Panc1 (cell line): ENCODE results near the gene BPIFA3. TPM values are rescaled to one million over a fixed set of nuclear protein-coding genes. Genes with fewer than 3 reads are reported as not detected.

Experiments used
- ATAC-seq: fragments of 200-7000 bp; cut with Tn5 transposase; 2 replicates; pipeline ENCODE4 v1.9.1; 2020; ENCODE audit warnings: mild to moderate bottlenecking, moderate library complexity
- BruUV-seq: library from RNA; stranded (reverse); fragments of 400-500 nt; replicated peaks from 2 replicates; lab custom pipeline; 2021; lab: Mats Ljungman, UMichigan
- CTCF ChIA-PET: fragments of 300-600 bp; sonication (Branson Sonifier 250); formaldehyde crosslinking; loops from one replicate; lab custom pipeline; 2022; ENCODE audit warnings: antibody characterized with exemption; lab: Charles Lee
- POLR2A ChIA-PET: fragments of 300-600 bp; sonication (Branson Sonifier 250); formaldehyde crosslinking; loops from one replicate; lab custom pipeline; 2022; ENCODE audit warnings: antibody characterized with exemption; lab: Charles Lee
- DNase-seq: peaks from one replicate; pipeline ENCODE4 v3.0.0-alpha.2; 2010; ENCODE audit warnings: low read depth, low spot score
- H3K27ac ChIP-seq: 2 replicates; pipeline ENCODE4 v1.5.1; 2011; ENCODE audit warnings: mild to moderate bottlenecking, low read length, inconsistent platforms
- H3K27me3 ChIP-seq: fragments of 200-500 bp; sonication (Bioruptor generic); 2 replicates; pipeline ENCODE4 v1.6.0; 2014; ENCODE audit warnings: low read length, inconsistent platforms; ENCODE audit not compliant: control insufficient read depth, insufficient read depth
- H3K36me3 ChIP-seq: fragments of 200-500 bp; sonication (Bioruptor generic); 2 replicates; pipeline ENCODE4 v1.5.1; 2014; ENCODE audit warnings: inconsistent platforms, mild to moderate bottlenecking, low read length, moderate library complexity; ENCODE audit not compliant: control insufficient read depth, insufficient read depth
- H3K4me1 ChIP-seq: 2 replicates; pipeline ENCODE4 v1.5.1; 2011; ENCODE audit warnings: inconsistent platforms, mild to moderate bottlenecking, low read length, moderate library complexity; ENCODE audit not compliant: control insufficient read depth, insufficient read depth
- H3K4me3 ChIP-seq, 2 experiments: 2 replicates each; pipeline ENCODE4 v1.5.1; 2011 to 2012; ENCODE audit warnings: low read depth in 2 of 2, low read length in 2 of 2, mild to moderate bottlenecking in 2 of 2, inconsistent platforms in 1 of 2, moderate library complexity in 1 of 2
- H3K9me3 ChIP-seq: fragments of 200-500 bp; sonication (Bioruptor generic); 2 replicates; pipeline ENCODE4 v1.5.1; 2014; ENCODE audit warnings: low read depth, mild to moderate bottlenecking, inconsistent platforms, low read length, moderate library complexity; ENCODE audit not compliant: control insufficient read depth, insufficient read depth
- CTCF ChIP-seq: fragments of 450-650 bp; IDR thresholded peaks from 2 replicates; pipeline ENCODE4 v1.5.1; 2017; ENCODE audit warnings: mild to moderate bottlenecking
- POLR2AphosphoS5 ChIP-seq: IDR thresholded peaks from 2 replicates; pipeline ENCODE4 v1.6.1; 2012; ENCODE audit warnings: mild to moderate bottlenecking, low read depth, low read length, moderate library complexity
- SIN3A ChIP-seq: IDR thresholded peaks from 2 replicates; pipeline ENCODE4 v1.6.1; 2012; ENCODE audit warnings: low read depth, mild to moderate bottlenecking, low read length, moderate library complexity, borderline replicate concordance; ENCODE audit not compliant: insufficient read depth
- TCF7L2 ChIP-seq: IDR thresholded peaks from 2 replicates; pipeline ENCODE4 v1.6.1; 2011; ENCODE audit warnings: mild to moderate bottlenecking, low read depth, low read length, inconsistent platforms
- in situ Hi-C: cut with HindIII; loops from 2 replicates; pipeline ENCODE4 v1.10.0; 2016; ENCODE audit warnings: low sequenced_read_pairs, low pct_unique_long_range_greater_than_20kb
- intact Hi-C: fragments of 100-400 bp; cut with micrococcal nuclease; formaldehyde crosslinking; loops from one replicate; pipeline ENCODE4 v1.10.0; 2022; ENCODE audit not compliant: unreplicated experiment
- total RNA-seq: library from RNA; stranded (reverse); gene quantifications from one replicate; pipeline ENCODE4 v1.2.1, GENCODE V29; 2021; ENCODE audit not compliant: unreplicated experiment
- TF ChIP-seq, protein P1 (sequence below), 2 experiments: IDR thresholded peaks; 2 replicates each; pipeline ENCODE4 v1.6.1; 2011 to 2012; ENCODE audit warnings: low read depth in 2 of 2, control low read depth in 1 of 2, low read length in 1 of 2, mild to moderate bottlenecking in 1 of 2, moderate library complexity in 1 of 2; ENCODE audit not compliant: insufficient read depth in 1 of 2

The BPIFA3 gene
- total RNA-seq, 1 experiment from 2014 or later, result not detected

GRCh38 chr20:33180169-33180568, 37.0 kb upstream of the BPIFA3 start:
- Histone ChIP-seq H3K4me1 (no peaks in the 10 kb centered on the region), H3K9me3 (no peaks in the 10 kb centered on the region), H3K27me3 (no peaks in the 10 kb centered on the region), H3K27ac (no peak overlapping the region), H3K4me3 (no peak overlapping the region), H3K36me3 (no peaks in the 10 kb centered on the region)
- DNase-seq, result no peak
- BruUV-seq, result no TSS peak
- intact Hi-C loops (no loop called here), in situ Hi-C loops (no loop called here)
- no peak for ATAC-seq
- POLR2A ChIA-PET, result no interaction called here
- TF ChIP-seq CTCF, result no peak
- TF ChIP-seq POLR2AphosphoS5, result no peak
- TF ChIP-seq, protein P1, sequence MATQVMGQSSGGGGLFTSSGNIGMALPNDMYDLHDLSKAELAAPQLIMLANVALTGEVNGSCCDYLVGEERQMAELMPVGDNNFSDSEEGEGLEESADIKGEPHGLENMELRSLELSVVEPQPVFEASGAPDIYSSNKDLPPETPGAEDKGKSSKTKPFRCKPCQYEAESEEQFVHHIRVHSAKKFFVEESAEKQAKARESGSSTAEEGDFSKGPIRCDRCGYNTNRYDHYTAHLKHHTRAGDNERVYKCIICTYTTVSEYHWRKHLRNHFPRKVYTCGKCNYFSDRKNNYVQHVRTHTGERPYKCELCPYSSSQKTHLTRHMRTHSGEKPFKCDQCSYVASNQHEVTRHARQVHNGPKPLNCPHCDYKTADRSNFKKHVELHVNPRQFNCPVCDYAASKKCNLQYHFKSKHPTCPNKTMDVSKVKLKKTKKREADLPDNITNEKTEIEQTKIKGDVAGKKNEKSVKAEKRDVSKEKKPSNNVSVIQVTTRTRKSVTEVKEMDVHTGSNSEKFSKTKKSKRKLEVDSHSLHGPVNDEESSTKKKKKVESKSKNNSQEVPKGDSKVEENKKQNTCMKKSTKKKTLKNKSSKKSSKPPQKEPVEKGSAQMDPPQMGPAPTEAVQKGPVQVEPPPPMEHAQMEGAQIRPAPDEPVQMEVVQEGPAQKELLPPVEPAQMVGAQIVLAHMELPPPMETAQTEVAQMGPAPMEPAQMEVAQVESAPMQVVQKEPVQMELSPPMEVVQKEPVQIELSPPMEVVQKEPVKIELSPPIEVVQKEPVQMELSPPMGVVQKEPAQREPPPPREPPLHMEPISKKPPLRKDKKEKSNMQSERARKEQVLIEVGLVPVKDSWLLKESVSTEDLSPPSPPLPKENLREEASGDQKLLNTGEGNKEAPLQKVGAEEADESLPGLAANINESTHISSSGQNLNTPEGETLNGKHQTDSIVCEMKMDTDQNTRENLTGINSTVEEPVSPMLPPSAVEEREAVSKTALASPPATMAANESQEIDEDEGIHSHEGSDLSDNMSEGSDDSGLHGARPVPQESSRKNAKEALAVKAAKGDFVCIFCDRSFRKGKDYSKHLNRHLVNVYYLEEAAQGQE (IDR thresholded peaks at IDR 0.05; ENCODE audit: insufficient read depth in 1 of 2, low read depth in 2 of 2, low read length in 1 of 2), result no peak
- TF ChIP-seq SIN3A, result no peak
- TF ChIP-seq TCF7L2, result no peak
- CTCF ChIA-PET, result no interaction called here

DNA sequence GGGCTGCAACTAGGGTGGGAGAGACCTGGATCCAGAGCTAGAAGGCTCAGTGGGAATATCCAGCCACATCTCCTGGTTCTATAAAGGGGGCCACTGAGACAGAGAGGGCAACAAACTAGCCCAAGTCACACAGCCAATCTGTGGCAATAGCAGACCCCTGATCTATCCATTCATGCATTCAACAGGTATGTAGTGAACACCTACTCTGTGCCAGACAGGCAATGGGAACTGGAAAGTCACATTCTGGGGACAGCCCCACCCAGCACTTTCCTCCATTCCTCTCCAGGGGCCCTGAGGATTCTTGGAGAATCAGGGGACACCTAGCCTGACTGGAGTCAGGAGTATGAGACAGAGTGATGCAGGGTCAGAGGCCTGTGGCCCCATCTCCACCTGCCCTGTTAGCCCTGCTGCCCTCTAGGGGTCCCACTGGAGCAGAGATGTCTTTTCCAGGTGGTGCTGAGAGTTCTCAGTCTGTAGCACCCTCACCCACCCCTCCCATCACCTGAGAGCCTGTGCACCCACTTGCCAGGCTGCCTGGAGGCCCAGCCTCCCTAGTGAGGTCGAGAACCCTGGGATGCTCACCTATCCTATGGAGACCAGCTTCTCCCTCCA, 35.6 kb upstream of the BPIFA3 start:
- H3K4me3 ChIP-seq, result no peak overlapping the region
- intact Hi-C loops (no loop called here), in situ Hi-C loops (no loop called here)
- H3K27ac ChIP-seq, result no peak overlapping the region
- BruUV-seq, result no TSS peak
- POLR2A ChIA-PET, result no interaction called here
- TF ChIP-seq CTCF, result no peak; the same call in 1 of the 2 replicates
- no peak for TF ChIP-seq TCF7L2
- TF ChIP-seq, protein P1 (IDR thresholded peaks at IDR 0.05; ENCODE audit: insufficient read depth in 1 of 2, low read depth in 2 of 2, low read length in 1 of 2), result no peak
- no peak for TF ChIP-seq POLR2AphosphoS5
- no peak for TF ChIP-seq SIN3A
- H3K27me3 ChIP-seq, result no peaks in the 10 kb centered on the region
- no peaks in the 10 kb centered on the region for H3K4me1 ChIP-seq
- no peaks in the 10 kb centered on the region for H3K9me3 ChIP-seq
- CTCF ChIA-PET, result no interaction called here
- DNase-seq, result no peak
- peak; percentile 48; the same call in 1 of the 2 replicates for ATAC-seq
- no peaks in the 10 kb centered on the region for H3K36me3 ChIP-seq
